Sigmoid colon (tissue), 7 donors: ENCODE measurements around the gene TBC1D21. TPM values are rescaled to one million over a fixed set of nuclear protein-coding genes. Genes with fewer than 3 reads are reported as not detected.

Experiments
- DNase-seq: peaks from one replicate; pipeline ENCODE4 v3.0.0-alpha.2; 2019
- H3K27ac ChIP-seq, 4 donors: fragments of 200-600 bp; sonication (generic); one replicate each; pipeline ENCODE4 v1.5.1; 2016 to 2019; ENCODE audit warnings: mild to moderate bottlenecking in 1 of 4
- H3K27me3 ChIP-seq, 3 donors: fragments of 200-600 bp; sonication (generic); one replicate each; pipeline ENCODE4 v1.5.1; 2019; ENCODE audit warnings: mild to moderate bottlenecking in 1 of 3
- H3K36me3 ChIP-seq, 4 donors: fragments of 200-600 bp; sonication (generic); one replicate each; pipeline ENCODE4 v1.5.1; 2016 to 2019
- H3K4me1 ChIP-seq, 4 donors: fragments of 200-600 bp; sonication (generic); one replicate each; pipeline ENCODE4 v1.5.1; 2017 to 2019
- H3K4me3 ChIP-seq, 4 donors: fragments of 200-600 bp; sonication (generic); one replicate each; pipeline ENCODE4 v1.5.1; 2017 to 2019; ENCODE audit warnings: mild to moderate bottlenecking in 2 of 4, moderate library complexity in 1 of 4
- H3K9me3 ChIP-seq, 4 donors: fragments of 200-600 bp in 3 of 4; sonication (generic) in 3 of 4; one replicate each; pipeline versions ENCODE4 v1.5.1 to v1.6.1; 2013 to 2019
- CTCF ChIP-seq, 4 experiments: fragments of 450-650 bp in 3 of 4; fragments of 200-600 bp in 1 of 4; IDR thresholded peaks; one replicate each; pipeline ENCODE4 v1.5.1; 2016 to 2019; ENCODE audit warnings: antibody characterized with exemption in 4 of 4, mild to moderate bottlenecking in 3 of 4, moderate library complexity in 2 of 4
- EP300 ChIP-seq, 4 donors: sonication (generic); formaldehyde crosslinking; IDR thresholded peaks; one replicate each; pipeline ENCODE4 v1.6.1; 2017; ENCODE audit warnings: antibody characterized with exemption in 4 of 4
- POLR2A ChIP-seq, 2 donors: fragments of 450-650 bp; IDR thresholded peaks; one replicate each; pipeline ENCODE4 v1.6.1; 2016; ENCODE audit warnings: antibody characterized with exemption in 2 of 2, mild to moderate bottlenecking in 2 of 2, moderate library complexity in 2 of 2
- POLR2AphosphoS5 ChIP-seq, 4 donors: sonication (generic); formaldehyde crosslinking; IDR thresholded peaks; one replicate each; pipeline ENCODE4 v1.6.1; 2017; ENCODE audit warnings: antibody characterized with exemption in 4 of 4
- whole genome bisulfite sequencing, 2 donors: extraction: QIAGEN DNeasy Blood & Tissue Kit; methylation state at CpG; one replicate each; pipeline ENCODE4 v1.1.7; 2013; 5-methylcytosine and 5-hydroxymethylcytosine counted together
- intact Hi-C: fragments of 100-400 bp; cut with DNase I; formaldehyde crosslinking; loops from one replicate; pipeline ENCODE4 v1.15.1; 2023
- polyA plus RNA-seq, 3 donors: library from polyadenylated mRNA; stranded (reverse); fragments of 200-250 nt; gene quantifications; one replicate each; pipeline ENCODE4 v1.2.3, GENCODE V29; 2013
- total RNA-seq, 4 donors: library from RNA; depleted of rRNA; stranded (reverse); fragments of >200 nt; gene quantifications; one replicate each; pipeline ENCODE4 v1.1.0, GENCODE V29; 2016
- donor health status: healthy with polysubstance abuse.
- donor health status: Bipolar disorder and iron deficiency.
- donor health status: healthy.

Gene TBC1D21
- total and polyA plus RNA-seq, 7 donors = not detected

DNA sequence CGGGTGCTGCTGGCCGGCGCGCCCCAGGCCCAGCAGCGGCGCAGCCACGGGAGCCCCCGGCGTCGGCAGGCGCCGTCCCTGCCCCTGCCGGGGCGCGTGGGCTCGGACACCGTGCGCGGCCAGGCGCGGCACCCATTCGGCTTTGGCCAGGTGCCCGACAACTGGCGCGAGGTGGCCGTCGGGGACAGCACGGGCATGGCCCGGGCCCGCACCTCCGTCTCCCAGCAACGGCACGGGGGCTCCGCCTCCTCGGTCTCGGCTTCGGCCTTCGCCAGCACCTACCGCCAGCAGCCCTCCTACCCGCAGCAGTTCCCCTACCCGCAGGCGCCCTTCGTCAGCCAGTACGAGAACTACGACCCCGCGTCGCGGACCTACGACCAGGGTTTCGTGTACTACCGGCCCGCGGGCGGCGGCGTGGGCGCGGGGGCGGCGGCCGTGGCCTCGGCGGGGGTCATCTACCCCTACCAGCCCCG lies 53.7 kb downstream of the TBC1D21 start:
- intact Hi-C loops = no loop called here
- H3K4me1 ChIP-seq = peaks cover 0 to 94% (median 85%) of the 10 kb centered on the region in 4 donors
- H3K27ac ChIP-seq = peak overlapping the region; percentile 93 to 97 (median 96)
- no peaks in the 10 kb centered on the region for H3K27me3 ChIP-seq
- WGBS, 2 donors = 1 to 2% methylated on average over 65 of the region's 65 CpGs
- DNase-seq = peak; percentile 83
- H3K36me3 ChIP-seq = no peaks in the 10 kb centered on the region
- peak overlapping the region; percentile 42 to 74 (median 68) for H3K4me3 ChIP-seq
- no peaks in the 10 kb centered on the region for H3K9me3 ChIP-seq
- TF ChIP-seq POLR2AphosphoS5 (IDR thresholded peaks at IDR 0.05) (no peak), POLR2A (IDR thresholded peaks at IDR 0.05) (no peak), EP300 (IDR thresholded peaks at IDR 0.05) (no peak), CTCF (IDR thresholded peaks at IDR 0.05) (no peak)

DNA sequence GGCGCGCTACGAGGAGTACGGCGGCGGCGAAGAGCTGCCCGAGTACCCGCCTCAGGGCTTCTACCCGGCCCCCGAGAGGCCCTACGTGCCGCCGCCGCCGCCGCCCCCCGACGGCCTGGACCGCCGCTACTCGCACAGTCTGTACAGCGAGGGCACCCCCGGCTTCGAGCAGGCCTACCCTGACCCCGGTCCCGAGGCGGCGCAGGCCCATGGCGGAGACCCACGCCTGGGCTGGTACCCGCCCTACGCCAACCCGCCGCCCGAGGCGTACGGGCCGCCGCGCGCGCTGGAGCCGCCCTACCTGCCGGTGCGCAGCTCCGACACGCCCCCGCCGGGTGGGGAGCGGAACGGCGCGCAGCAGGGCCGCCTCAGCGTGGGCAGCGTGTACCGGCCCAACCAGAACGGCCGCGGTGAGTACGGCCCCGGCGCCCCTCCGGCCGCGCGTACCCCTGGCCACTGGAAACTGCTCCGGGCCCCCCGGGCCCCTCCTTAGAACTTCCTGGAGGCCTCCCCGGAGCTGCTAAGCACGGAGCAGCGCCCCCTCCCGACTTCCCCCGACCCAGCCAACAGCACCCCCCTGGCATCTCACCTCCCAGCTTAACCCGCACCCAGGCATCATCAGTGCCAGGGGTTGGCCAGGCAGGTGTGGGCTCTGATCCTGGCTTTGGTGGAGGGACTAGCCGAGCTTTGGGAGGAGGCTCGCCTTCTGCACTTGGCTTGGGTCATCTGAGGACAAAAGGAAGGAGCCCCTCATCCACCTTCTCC lies 54.3 kb downstream of the TBC1D21 start:
- TF ChIP-seq POLR2AphosphoS5 (IDR thresholded peaks at IDR 0.05) (peak in 1 of 4 donors; percentile 20), EP300 (IDR thresholded peaks at IDR 0.05) (no peak), POLR2A (IDR thresholded peaks at IDR 0.05) (no peak), CTCF (IDR thresholded peaks at IDR 0.05) (peak in 2 of 4 experiments; percentile 12 to 16)
- Histone ChIP-seq H3K4me1 (peaks cover 0 to 88% (median 78%) of the 10 kb centered on the region in 4 donors), H3K4me3 (peak overlapping the region; percentile 42 to 74 (median 68)), H3K27ac (peak overlapping the region; percentile 93 to 97 (median 96)), H3K9me3 (no peaks in the 10 kb centered on the region), H3K36me3 (no peaks in the 10 kb centered on the region), H3K27me3 (no peaks in the 10 kb centered on the region)
- DNase-seq = no peak
- intact Hi-C loops = no loop called here
- 1% methylated on average over 78 of the region's 78 CpGs for WGBS, 2 donors

DNA sequence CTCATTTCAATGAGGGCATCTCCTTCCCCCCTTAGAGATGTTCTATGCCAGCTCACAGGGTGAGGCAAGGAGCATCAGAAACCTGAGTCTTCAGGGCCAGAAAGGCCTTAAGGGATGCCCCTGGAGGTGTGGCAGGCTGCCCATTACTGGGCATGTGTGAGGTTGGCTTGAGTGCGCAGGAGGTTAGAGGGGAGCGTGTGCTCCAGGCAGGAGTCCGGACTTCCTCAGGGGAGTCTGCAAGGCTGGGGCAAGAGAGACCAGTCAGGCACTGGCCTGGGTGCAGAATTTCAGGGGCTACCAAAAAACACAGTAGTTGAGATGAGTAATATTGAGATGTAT lies 54.8 kb downstream of the TBC1D21 start:
- H3K27ac ChIP-seq = peak overlapping the region; percentile 93 to 97 (median 96)
- H3K36me3 ChIP-seq = no peaks in the 10 kb centered on the region
- H3K9me3 ChIP-seq = no peaks in the 10 kb centered on the region
- H3K27me3 ChIP-seq = no peaks in the 10 kb centered on the region
- H3K4me3 ChIP-seq = peak overlapping the region; percentile 42 to 74 (median 68)
- 50 to 75% methylated on average over 3 of the region's 3 CpGs for WGBS, 2 donors
- peaks cover 0 to 82% (median 73%) of the 10 kb centered on the region in 4 donors for H3K4me1 ChIP-seq
- no peak for DNase-seq
- TF ChIP-seq CTCF (IDR thresholded peaks at IDR 0.05) (no peak), POLR2A (IDR thresholded peaks at IDR 0.05) (no peak), EP300 (IDR thresholded peaks at IDR 0.05) (no peak), POLR2AphosphoS5 (IDR thresholded peaks at IDR 0.05) (no peak)
- intact Hi-C loops = no loop called here

- TF ChIP-seq POLR2AphosphoS5 (IDR thresholded peaks at IDR 0.05) = no peak
- TF ChIP-seq POLR2A (IDR thresholded peaks at IDR 0.05) = no peak
- no peak for TF ChIP-seq CTCF (IDR thresholded peaks at IDR 0.05)
- TF ChIP-seq EP300 (IDR thresholded peaks at IDR 0.05) = no peak
- Histone ChIP-seq H3K27me3 (no peaks in the 10 kb centered on the region), H3K4me3 (no peak overlapping the region), H3K9me3 (no peaks in the 10 kb centered on the region), H3K27ac (no peak overlapping the region), H3K4me1 (peaks cover 0 to 73% (median 64%) of the 10 kb centered on the region in 4 donors), H3K36me3 (no peaks in the 10 kb centered on the region)
- no peak for DNase-seq
- intact Hi-C loops = no loop called here
- 68 to 76% methylated on average over 5 of the region's 5 CpGs for WGBS, 2 donors
Measured at GRCh38 chr15:73928971-73929627, 55.7 kb downstream of the TBC1D21 start.
